ENCODE data around the gene FAM234A.
A peak's percentile ranks its signal among the peaks of the same experiment; 100 is the strongest.
"Not testable (repeated sequence)": the region's sequence is repeated elsewhere in the genome, so short reads cannot be mapped to it uniquely, and the experiment has no call there.

FAM234A gene, protein sequence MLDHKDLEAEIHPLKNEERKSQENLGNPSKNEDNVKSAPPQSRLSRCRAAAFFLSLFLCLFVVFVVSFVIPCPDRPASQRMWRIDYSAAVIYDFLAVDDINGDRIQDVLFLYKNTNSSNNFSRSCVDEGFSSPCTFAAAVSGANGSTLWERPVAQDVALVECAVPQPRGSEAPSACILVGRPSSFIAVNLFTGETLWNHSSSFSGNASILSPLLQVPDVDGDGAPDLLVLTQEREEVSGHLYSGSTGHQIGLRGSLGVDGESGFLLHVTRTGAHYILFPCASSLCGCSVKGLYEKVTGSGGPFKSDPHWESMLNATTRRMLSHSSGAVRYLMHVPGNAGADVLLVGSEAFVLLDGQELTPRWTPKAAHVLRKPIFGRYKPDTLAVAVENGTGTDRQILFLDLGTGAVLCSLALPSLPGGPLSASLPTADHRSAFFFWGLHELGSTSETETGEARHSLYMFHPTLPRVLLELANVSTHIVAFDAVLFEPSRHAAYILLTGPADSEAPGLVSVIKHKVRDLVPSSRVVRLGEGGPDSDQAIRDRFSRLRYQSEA

DNA sequence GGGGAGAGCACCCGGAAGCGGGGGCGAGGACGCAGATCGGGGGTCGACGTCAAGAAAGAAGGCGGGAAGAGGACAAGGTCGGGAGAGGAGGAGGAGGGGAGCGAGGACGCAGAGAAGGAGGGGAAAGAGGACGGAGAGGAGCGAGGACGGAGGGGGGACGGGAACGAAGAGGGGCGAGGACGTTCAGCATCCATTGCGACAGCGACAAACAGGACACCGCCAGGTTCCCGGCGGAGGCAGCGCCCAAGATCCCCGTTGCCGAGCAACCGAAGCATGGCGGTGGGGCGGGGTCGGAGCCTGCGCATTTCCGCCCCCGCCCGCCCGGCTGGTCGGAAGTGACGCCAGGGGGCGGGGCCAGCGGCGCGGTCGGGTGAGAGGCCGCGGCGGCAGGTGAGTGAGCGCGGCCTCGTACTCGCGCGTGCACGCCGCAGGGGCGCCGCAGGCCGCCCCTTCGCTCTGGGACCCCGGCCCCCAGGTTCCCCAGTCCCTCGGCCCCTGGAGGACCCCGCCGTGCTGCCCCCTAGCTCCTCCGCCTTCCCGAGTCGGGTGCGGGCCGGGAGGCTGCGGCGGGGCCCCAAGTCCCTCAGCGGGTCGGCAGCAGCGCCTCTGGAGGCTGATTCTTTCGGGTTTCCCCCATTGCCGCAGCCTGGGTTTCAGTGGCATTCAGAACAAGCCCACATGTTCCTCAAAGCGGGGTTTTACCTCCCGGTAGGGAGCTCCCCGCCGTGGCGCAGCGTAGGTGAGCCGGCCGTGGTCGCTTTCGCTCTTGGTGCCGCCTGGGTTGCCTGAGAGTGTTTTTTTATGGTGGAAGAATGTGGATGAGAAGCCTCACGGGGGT lies at the start of gene FAM234A:
TSS of gene FAM234A (plus strand) at position 354 of the 838 bp plus-strand sequence. CDS start 19,593 bp downstream, outside the sequence.
- peak; percentile 97 for DNase-seq

DNA sequence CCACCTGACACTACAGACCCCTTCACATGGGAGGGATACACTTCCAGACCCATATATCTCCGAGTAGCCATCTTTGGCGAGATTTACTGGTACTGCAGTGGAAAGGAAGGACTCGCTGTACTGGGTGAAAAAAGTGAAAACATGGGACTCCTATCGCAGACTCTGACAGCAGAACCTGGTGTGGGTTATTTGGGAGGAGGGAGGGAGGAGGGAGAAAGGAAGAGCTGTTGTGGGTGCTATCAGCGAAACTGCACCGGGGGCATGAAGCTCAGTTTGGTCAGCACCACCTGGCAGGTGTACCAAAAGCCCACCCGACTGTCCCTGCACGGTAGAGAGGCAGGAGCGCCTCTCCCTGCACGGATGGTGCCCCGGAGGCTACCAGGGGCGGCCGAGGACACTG lies 49.4 kb upstream of the FAM234A start:
- DNase-seq, result no peak

DNA sequence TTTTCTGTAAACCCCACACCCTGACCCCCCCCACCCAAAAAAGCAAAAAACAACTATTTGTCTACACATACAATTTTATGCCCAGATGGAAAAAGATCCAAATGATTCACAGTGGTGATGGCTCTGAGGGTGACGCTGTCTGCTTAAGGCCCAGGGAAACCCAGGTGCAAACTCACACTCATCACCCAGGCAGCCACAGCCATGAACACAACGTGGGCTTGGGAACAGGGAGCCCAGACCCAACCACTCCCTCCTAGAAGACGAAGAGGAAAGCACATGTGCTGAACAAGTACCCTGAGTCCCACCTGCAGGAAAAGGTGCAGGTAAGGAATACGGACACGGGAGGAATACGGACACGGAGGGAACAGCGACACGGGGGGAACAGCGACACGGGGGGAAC lies 48.9 kb upstream of the FAM234A start:
- DNase-seq, result no peak

DNA sequence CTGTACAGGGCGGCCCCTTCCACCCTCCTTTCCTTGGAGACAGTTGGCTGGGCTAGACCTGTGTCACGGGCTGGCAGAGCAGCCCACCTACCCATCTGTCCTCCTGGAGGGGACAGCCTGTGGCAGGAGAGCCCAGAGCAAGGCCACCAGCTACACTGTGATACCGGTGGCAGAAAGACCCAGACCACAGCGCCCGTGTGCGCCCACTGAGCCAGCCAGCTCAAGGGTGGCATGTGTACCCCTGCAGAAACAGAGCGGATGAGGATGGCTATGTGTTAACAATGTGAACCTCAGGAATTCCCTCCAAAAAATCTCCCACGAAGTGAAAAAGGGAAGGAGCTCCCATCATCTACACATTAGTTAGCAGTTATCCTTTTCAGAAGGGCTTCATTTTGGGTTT lies 47.3 kb upstream of the FAM234A start:
- no peak for DNase-seq

DNA sequence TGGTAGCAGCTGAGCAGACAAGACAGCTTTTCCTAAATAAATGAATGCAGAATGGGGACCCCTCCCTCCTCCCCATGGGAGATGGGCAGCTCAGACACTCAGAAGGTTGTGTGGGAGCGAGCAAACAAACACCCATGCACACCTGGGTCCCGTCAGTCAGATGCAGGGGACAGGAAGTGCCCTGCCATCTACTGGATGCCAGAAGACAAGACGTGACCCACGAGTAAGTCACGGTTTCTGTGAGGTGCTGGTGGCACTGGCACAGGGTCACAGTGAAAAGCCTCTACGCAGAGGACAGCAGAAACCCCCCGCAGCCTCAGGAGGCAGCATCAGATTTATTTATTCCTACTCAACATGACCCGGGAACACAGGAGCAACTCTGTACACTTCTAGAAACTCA lies 45.9 kb upstream of the FAM234A start:
- DNase-seq, result peak; percentile 49

DNA sequence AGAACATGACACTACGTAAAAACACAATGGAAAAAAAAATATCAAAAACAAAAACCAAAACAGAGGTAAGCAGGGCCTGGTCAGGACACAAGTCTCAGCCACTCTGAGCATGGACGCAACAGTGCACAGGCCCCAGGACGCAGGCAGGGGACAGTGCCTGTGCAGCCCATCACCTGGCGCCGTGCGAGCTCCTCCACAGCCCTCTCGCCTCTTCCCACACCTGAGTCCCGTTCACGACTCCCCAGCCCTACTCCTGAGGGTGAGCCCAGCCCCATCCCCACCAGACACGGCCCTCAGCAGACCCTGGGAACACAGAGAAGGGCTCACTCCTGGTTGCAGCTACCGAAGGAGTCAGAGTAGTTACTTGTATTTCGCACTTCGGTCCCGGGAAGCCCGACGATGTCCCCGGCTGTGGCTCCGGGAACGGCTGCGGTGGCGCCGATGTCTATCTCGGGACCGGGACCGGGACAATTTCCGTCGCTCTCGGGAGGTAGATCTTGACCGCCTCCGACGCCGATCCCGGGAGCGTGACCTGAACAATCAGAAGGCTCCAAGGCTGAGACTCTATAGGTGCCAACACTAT lies 44.9 kb upstream of the FAM234A start:
- DNase-seq, result no peak

DNA sequence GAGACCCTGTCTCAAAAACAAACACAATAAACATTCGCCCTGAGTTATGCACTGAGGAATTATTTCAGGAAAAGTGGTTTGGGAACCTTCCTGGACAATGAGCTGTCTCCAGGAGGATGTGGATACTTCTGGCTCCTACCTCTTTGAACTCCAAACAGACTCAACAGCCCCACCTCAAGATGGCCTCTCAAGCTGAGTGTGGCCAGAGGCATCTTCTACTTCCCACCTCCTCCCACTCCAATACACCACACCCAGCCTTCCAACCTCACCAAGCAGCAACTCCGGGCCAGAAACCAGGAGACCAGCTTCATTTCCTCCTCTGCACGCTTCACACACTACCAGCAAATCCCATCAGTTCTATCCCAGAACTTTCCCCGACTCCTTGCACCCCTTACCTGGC lies 42.8 kb upstream of the FAM234A start:
- no peak for DNase-seq

DNA sequence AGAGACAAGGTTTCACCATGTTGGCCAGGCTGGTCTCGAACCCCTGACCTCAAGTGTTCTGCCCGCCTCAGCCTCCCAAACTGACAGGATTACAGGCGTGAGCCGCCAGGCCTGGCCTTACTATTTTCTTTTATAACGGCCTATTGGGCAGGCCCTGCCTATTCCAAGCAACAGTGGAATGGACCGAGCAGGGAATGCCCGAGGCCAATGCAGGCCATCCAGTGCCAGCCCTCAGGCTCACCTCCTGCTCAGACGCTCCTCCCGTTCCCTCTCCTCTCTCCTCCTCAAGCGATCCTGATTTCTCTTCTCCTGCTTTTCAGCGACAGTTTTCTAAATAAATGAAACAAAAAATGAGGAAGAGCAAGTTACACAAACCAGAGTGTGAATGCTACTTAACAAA lies 41.9 kb upstream of the FAM234A start:
- DNase-seq, result no peak

DNA sequence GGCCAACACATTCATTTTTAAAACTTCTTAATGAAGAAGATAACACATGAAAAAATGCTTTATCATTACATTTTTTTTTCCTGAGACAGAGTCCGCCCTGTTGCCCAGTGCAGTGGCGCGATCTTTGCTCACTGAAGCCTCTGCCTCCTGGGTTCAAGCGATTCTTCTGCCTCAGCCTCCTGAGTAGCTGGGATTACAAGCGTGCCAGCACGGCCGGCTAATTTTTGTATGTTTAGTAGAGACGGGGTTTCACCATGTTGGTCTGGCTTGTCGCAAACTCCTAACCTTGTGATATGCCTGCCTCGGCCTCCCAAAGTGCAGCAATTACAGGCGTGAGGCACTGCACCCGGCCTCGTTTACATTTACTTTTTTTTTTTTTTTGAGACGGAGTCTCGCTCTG lies 41.2 kb upstream of the FAM234A start:
- DNase-seq, result no peak

DNA sequence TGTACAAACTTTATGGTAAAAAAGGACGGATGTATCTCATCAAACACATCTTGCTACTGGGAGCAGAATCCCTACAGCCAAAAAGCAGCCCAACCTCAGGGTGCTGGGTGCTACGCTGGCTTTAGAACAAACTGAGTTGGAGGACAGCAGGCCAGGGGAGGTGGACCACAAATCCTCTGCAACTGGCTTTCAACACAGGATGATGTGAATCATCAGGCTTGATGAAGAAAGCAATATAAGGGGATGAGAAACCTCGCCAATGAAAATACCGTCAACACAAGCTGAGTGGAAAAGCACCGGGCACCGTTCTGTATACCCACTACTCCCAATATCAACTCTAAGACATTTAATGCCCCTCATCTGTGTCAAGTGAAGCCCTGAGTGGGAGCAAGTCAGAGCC lies 40.1 kb upstream of the FAM234A start:
- no peak for DNase-seq

DNA sequence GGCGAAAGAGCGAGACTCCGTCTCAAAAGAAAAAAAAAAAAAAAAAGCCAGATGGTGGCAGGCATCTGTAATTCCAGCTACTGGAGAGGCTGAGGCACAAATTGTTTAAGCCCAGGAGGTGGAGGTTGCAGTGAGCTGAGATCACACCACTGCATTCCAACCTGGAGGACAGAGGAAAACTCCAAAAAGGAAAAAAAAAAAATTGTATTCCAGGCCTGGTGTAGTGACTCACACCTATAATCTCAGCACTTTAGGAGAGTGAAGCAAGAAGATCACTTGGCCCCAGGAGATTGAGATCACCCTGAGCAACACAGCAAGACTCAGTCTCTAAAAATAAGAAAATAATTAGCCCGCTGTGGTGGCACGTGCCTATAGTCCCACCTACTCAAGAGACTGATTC lies 34.2 kb upstream of the FAM234A start:
- no peak for DNase-seq

DNA sequence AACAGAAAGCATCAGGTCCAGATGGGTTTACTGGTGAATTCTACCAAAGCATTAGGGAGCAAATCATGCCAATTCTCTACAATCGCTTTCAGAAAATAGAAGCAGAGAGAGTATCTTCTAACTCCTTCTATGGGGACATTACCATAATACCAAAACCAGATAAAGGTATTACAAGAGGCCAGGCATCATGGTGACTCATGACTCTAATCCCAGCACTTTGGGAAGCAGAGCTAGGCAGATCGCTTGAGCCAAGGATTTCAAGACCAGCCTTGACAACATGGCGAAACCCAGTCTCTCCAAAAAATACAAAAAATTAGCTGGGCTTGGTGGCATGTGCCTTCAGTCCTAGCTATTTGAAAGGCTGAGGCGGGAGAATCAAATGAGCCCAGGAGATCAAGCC lies 31.4 kb upstream of the FAM234A start:
- no peak for DNase-seq

DNA sequence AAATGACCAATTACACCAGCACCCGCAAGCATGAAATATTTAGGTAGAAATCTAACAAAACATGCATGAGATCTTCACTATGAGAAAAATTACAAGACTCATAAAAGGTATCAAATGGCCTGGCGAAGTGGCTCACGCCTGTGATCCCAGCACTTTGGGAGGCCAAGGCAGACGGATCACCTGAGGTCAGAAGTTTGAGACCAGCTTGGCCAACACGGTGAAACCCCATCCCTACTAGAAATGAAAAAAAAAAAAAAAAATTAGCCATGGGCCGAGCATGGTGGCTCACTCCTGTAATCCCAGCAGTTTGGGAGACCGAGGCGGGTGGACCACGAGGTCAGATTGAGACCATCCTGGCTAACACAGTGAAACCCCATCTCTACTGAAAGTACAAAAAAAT lies 30.6 kb upstream of the FAM234A start:
- DNase-seq, result not testable (repeated sequence)

DNA sequence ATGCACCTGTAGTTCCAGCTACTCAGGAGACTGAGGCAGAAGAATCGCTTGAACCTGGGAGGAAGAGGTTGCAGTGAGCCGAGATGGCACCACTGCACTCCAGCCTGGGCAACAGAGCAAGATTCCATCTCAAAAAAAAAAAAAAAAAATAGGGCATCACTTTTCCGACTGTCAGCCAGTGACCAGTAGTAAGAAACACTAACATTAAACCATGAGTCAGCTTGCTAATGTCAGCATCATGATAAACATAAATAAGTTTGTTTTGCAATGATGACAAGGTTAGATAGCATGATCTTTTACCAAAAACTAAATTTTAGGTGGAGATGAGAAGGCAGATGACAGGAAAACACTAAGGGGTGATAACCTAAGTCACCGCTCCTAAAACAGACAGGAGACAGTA lies 25.3 kb upstream of the FAM234A start:
- DNase-seq, result not testable (repeated sequence)

DNA sequence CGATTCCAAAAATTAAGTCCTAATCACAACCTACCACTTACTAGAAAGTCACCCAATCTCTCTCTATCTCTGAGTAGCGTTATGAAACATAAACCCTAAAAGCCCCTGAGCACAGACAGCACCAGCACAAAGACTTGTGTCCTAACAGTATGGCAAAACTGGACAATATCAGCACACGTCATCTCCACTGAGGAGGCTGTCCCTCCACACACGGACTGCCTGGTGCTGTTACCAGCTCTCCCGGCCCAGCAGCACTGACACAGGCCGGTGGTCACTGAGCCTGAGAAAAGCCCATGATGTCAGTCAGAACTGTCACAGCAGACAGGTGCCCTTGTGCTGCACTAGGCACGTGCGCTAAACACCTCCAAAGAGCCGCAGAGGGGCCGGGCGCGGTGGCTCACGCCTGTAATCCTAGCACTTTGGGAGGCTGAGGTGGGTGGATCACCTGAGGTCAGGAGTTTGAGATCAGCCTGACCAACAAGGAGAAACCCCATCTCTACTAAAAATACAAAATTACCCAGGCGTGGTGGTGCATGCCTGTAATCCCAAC lies 22.9 kb upstream of the FAM234A start:
- DNase-seq, result not testable (repeated sequence)

DNA sequence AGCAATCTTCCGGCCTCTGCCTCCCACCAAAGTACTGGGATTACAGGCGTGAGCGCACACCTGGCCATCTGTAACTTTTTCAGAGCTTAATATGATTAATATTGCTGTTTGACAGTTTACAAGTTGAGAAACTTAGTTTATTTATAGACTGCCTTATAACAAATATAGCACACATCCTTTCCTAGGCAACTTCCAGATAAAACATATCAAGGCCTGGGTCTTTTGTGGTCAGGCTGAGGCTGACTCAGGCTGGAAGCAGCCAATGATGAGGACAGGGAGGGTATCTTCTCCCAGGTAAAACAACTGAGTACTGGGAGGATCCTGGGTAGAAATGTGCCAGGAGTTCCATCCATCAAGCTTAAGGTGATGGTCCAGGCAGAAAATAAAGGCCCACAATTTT lies 21.6 kb upstream of the FAM234A start:
- no peak for DNase-seq

DNA sequence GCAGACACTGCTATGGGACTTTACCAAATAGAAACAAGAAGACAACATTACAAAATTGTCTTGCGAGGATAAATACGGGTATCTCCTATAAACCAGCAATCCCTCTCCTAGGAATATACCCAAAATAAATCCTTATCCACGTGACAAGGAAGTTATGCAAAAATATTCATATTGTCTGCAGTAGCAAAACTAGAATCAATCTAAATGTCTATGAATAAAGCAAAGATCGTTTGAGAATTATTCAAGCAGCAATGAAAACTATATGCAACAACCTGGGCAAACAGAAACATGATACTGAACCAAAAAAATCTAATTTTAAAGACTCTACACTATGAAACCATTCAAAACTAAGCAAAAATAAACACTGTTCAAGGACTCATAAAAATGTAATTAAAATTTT lies 14.6 kb upstream of the FAM234A start:
- no peak for DNase-seq

DNA sequence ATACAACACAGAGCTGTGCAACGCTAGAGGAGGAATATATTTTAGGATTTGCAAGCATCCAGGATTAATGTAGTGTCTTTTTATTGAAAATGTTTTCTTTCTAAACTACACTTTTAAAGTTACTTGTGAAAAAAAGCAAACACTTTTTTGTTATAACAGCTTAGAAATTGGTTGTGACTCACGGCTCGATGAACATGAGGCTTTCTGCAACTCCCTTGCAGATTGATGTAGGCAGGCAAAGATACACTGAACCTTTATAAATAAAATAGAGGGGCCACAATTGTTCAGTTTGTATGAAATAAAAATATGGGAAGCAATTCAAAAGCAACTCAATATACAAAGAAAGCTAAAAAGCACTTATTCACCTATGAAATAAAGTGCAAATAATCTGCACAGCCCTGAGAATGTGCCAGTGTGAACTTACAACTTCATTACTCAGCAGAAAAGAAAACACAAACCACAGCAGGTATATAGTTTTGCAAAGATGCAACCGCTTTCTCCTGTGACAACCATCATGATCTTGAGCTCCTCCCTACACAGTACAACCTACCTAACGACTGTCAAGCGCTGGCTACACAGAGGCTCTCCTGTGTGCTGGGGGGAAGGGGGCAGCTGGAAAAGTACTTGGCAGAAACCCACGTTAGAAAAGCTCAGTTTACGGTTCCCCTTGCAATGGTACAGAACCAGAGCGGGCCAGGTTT lies 6.3 kb upstream of the FAM234A start:
- no peak for DNase-seq

DNA sequence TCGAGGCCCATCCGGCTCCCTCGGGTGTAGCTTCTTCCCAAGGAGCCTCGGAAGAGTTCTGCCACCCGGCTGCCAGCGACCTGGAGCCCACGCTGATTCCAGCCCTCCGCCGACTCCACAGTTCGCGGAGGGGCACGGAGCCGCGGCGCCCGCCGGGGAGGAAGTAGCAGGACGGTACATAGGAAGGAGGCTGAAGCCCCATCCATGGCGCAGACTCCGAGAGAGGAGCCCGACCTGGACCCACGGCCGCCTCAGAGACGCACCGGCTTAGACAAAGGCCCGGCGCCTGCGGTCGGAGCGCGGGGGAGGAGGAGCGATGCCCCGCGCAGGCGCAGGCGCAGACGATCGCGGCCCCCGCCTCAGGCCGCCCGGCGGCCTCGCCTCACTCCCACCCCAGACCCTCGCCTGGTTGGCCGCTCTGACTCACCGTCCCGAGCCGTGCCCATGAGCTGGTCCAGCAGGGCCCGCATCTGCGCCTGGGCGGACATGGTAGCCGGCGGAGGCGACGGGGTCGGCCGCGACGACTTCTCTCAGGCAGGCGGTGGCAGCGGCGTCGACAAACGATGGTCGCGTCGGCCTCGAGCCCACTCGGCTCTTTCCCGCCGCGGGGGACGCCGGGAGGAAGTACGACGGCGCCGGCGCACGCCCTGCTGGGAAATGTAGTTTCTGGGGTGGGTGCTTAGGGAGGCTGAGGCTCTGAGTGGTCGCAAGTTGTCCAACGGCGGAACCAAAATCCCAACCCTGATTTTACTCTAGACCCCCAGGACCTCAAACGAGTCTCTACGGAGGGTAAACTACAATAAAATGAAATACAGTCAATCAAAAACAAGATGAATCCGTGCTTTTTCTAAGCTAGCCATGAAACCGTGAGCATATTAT lies 5.5 kb upstream of the FAM234A start, which contains the start of gene LUC7L:
TSS of gene LUC7L (minus strand) at position 598 of the 879 bp plus-strand sequence. CDS start at position 488, 110 bp downstream.
- peak; percentile 91 for DNase-seq

DNA sequence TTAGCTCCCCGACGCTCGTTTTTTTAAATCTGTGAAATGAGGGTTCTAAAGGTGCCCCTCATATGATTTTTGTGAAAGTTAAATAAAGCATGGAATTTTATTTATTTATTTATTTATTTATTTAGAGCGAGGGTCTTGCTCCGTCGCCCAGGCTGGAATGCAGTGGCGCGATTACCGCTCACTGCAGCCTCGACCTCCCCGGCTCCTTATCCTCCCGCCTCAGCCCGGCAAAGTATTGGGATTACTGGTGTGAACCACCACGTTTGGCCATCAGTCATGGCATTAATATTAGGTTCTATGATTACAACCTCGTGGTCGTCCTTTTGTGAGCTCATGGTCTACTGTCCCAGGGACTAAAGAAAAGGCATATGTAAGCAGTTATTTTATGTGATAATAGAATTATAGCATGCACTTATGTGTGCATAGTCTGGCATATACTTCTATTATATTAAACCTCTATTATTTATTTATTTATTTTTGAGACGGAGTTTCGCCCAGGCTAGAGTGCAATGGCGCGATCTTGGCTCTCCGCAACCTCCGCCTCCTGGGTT lies 4.8 kb upstream of the FAM234A start:
- DNase-seq, result no peak

DNA sequence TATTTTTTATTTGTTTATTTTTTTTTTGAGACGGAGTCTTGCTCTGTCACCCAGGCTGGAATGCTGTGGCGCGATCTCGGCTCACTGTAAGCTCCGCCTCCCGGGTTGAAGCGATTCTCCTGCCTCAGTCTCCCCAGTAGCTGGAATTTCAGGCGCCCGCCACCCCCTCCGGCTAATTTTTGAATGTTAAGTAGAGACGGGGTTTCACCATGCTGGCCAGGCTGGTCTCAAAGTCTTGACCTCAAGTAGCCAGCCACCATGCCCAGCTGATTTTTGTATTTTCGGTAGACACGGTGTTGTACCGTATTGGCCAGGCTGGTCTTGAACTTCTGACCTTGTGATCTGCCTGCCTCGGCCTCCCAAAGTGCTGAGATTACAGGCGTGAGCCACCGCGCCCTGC lies 4.3 kb upstream of the FAM234A start:
- not testable (repeated sequence) for DNase-seq

Data from activated CD4-positive, alpha-beta T cell treated with anti-CD3 and anti-CD28 coated beads for 48 hours (primary cell).